HFF-Myc (cell line): ENCODE measurements around the gene PIEZO1.
A peak's percentile ranks its signal among the peaks of the same experiment; 100 is the strongest.

Experiments
- DNase-seq: peaks from one replicate; pipeline ENCODE4 v3.0.0-alpha.2; 2011; ENCODE audit warnings: low read depth; ENCODE audit errors: extremely low read depth
- H3K4me3 ChIP-seq: replicated peaks from 2 replicates; pipeline ENCODE4 v1.5.1; 2011; ENCODE audit warnings: low read depth, mild to moderate bottlenecking, control low read depth, low read length
- TF ChIP-seq, protein P1 (sequence below): IDR thresholded peaks from 2 replicates; pipeline ENCODE4 v1.5.1; 2012; ENCODE audit warnings: mild to moderate bottlenecking, low read depth, low read length, control low read depth; ENCODE audit errors: missing control alignments

PIEZO1 gene

DNA sequence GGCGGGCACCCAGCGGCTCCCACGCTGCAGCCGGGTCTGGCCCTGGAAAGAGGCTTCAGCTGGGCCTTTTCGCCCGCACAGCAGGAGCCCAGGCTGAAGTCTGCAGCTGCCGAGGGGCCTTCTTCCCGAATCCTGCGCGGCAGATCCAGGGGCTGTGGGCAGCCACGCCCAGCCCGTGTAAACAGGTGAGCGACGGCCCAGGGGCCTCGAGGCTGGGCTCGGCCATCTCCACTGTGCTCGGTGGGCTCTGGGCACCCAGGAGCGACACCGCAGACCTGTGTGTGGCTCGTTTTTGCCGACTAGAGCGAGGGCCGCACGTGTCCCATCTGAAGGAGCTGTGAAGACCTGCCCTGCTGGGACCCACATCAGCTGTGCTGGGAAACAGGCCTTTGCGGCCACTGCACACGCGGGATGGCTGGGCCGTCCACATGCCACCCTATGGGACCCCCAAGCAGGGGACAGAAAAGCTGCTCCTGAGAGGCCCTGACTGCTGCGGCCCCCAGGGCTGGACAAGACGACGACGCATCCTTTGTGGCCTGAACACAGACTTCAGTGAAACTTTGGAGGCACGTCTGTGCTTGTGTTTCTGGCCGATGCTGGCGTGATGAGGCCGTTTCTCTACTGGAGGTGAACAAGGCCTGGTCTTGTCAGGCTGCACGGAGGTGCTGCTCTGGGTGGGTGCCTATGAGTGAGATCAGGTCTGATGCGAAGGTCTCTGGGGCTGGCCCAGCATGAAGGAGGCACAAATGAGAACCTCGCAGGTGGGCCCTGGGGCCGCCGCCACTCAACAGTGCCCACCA, 31.9 kb upstream of the PIEZO1 start:
- TF ChIP-seq, protein P1, sequence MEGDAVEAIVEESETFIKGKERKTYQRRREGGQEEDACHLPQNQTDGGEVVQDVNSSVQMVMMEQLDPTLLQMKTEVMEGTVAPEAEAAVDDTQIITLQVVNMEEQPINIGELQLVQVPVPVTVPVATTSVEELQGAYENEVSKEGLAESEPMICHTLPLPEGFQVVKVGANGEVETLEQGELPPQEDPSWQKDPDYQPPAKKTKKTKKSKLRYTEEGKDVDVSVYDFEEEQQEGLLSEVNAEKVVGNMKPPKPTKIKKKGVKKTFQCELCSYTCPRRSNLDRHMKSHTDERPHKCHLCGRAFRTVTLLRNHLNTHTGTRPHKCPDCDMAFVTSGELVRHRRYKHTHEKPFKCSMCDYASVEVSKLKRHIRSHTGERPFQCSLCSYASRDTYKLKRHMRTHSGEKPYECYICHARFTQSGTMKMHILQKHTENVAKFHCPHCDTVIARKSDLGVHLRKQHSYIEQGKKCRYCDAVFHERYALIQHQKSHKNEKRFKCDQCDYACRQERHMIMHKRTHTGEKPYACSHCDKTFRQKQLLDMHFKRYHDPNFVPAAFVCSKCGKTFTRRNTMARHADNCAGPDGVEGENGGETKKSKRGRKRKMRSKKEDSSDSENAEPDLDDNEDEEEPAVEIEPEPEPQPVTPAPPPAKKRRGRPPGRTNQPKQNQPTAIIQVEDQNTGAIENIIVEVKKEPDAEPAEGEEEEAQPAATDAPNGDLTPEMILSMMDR, result no peak
- H3K4me3 ChIP-seq, result no peak overlapping the region
- no peak for DNase-seq

GRCh38 chr16:88815901-88816589, 31.0 kb upstream of the PIEZO1 start:
- no peak for DNase-seq

GRCh38 chr16:88815227-88815626, 30.2 kb upstream of the PIEZO1 start:
- no peak overlapping the region for H3K4me3 ChIP-seq
- no peak for DNase-seq
- TF ChIP-seq, protein P1, result no peak

More at GRCh38 chr16:88815901-88816589, 31.0 kb upstream of the PIEZO1 start:
- TF ChIP-seq, protein P1, result peak; percentile 78
- H3K4me3 ChIP-seq, result no peak overlapping the region

GRCh38 chr16:88814144-88814502, 29.1 kb upstream of the PIEZO1 start:
- H3K4me3 ChIP-seq, result no peak overlapping the region
- no peak for DNase-seq
- TF ChIP-seq, protein P1, result no peak

GRCh38 chr16:88813269-88814143, 28.5 kb upstream of the PIEZO1 start:
- H3K4me3 ChIP-seq, result no peak overlapping the region
- TF ChIP-seq, protein P1, result no peak
- DNase-seq, result no peak

DNA sequence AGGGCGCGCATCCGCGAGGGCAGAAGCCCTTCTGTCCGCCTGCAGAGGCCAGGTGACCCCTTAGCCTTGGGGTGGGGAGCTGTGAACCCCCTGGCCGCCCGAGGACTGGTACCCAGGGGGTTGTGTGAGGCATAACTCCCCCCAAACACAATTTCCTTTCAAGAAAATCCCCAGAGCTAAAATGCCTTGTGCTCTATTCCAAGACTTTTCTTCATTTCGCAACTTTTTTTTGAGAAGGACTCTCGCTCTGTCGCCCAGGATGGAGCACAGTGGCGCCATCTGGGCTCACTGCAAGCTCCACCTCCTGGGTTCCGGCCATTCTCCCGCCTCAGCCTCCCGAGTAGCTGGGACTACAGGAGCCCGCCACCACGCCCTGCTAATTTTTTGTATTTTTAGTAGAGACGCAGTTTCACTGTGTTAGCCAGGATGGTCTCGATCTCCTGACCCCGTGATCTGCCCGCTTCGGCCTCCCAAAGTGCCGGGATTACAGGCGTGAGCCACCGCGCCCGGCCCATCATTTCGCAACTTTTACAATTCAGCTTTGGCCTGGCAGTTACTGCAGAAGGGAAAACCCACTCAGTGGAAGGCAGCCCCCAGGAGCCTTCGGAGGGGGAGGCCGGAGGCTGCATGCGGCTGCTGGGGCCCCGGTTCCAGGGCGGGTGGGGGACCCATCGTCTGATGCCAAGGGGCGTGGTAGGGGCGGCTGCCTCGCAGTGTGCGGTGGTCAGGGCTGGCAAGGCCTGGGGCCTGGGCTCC, 27.7 kb upstream of the PIEZO1 start:
- DNase-seq, result no peak
- peak overlapping the region; percentile 90 for H3K4me3 ChIP-seq
- TF ChIP-seq, protein P1, result no peak
